Activated naive CD8-positive, alpha-beta T cell treated with anti-CD3 and anti-CD28 coated beads, Interleukin-2, amount 10 ng/mL, durations not matched to agents 7 days and 5 days (primary cell): ENCODE measurements around the gene SPRR2F. TPM values are rescaled to one million over a fixed set of nuclear protein-coding genes. Genes with fewer than 3 reads are reported as not detected.

Experiments
- total RNA-seq, 2 experiments: library from RNA; stranded (reverse); gene quantifications; one replicate each; pipeline ENCODE4 v1.2.3, GENCODE V29; 2021

Gene SPRR2F
- total RNA-seq, 2 experiments from 2014 or later: not detected

Other genes with a start within 250 kb of the SPRR2F start
- gene SMCP, start 235.2 kb downstream of the SPRR2F start, total RNA-seq: not detected
- gene IVL, start 205.0 kb downstream of the SPRR2F start, total RNA-seq: not detected
- gene SPRR5, start 166.3 kb downstream of the SPRR2F start, total RNA-seq: not detected
- gene SPRR4, start 142.9 kb downstream of the SPRR2F start, total RNA-seq: not detected
- not detected for gene SPRR1A, start 129.4 kb downstream of the SPRR2F start, total RNA-seq
- not detected for gene SPRR3, start 111.8 kb downstream of the SPRR2F start, total RNA-seq
- not detected for gene SPRR1B, start 82.3 kb downstream of the SPRR2F start, total RNA-seq
- not detected for gene SPRR2D, start 72.4 kb downstream of the SPRR2F start, total RNA-seq
- gene SPRR2A, start 56.0 kb downstream of the SPRR2F start, total RNA-seq: not detected
- gene SPRR2B, start 41.9 kb downstream of the SPRR2F start, total RNA-seq: not detected
- not detected for gene SPRR2E, start 19.0 kb downstream of the SPRR2F start, total RNA-seq
- gene SPRR2G, start 37.4 kb upstream of the SPRR2F start, total RNA-seq: not detected
- gene LELP1, start 89.9 kb upstream of the SPRR2F start, total RNA-seq: not detected
- gene PRR9, start 104.1 kb upstream of the SPRR2F start, total RNA-seq: not detected
- gene LORICRIN, start 146.2 kb upstream of the SPRR2F start, total RNA-seq: not detected
- not detected for gene PGLYRP3, start 199.4 kb upstream of the SPRR2F start, total RNA-seq
- not detected for gene PGLYRP4, start 235.3 kb upstream of the SPRR2F start, total RNA-seq
- 1 to 10 TPM; 4.5 to 4.8 TPM for gene S100A9, start 244.3 kb upstream of the SPRR2F start, total RNA-seq